ENCODE results near the gene PEX11B.

Gene PEX11B

GRCh38 chr1:145947551-145947950 lies 29.0 kb upstream of the PEX11B start:
- H3K27me3 ChIP-seq (replicated peaks; ENCODE audit: control insufficient read depth, insufficient read depth, low read length): no peaks in the 10 kb centered on the region
- DNase-seq (ENCODE audit: extremely low read depth, insufficient read length): no peak
- H3K36me3 ChIP-seq (ENCODE audit: control insufficient read depth, insufficient read depth, low read length): no peaks in the 10 kb centered on the region; the same call in 1 of the 2 replicates
- TF ChIP-seq CTCF (IDR thresholded peaks at IDR 0.05; ENCODE audit: insufficient read depth, low read length, poor library complexity, severe bottlenecking): no peak
- H3K4me3 ChIP-seq (replicated peaks; ENCODE audit: low read depth, low read length): no peak overlapping the region

GRCh38 chr1:145946477-145946986 lies 28.0 kb upstream of the PEX11B start:
- H3K27me3 ChIP-seq (replicated peaks; ENCODE audit: control insufficient read depth, insufficient read depth, low read length): no peaks in the 10 kb centered on the region
- H3K36me3 ChIP-seq (ENCODE audit: control insufficient read depth, insufficient read depth, low read length): peaks cover 1% of the 10 kb centered on the region
- no peak overlapping the region for H3K4me3 ChIP-seq (replicated peaks; ENCODE audit: low read depth, low read length)
- DNase-seq (ENCODE audit: extremely low read depth, insufficient read length): no peak
- TF ChIP-seq CTCF (IDR thresholded peaks at IDR 0.05; ENCODE audit: insufficient read depth, low read length, poor library complexity, severe bottlenecking): no peak

GRCh38 chr1:145944532-145944931 lies 26.0 kb upstream of the PEX11B start:
- no peak overlapping the region for H3K4me3 ChIP-seq (replicated peaks; ENCODE audit: low read depth, low read length)
- no peak for DNase-seq (ENCODE audit: extremely low read depth, insufficient read length)

GRCh38 chr1:145942871-145943270 lies 24.4 kb upstream of the PEX11B start:
- DNase-seq (ENCODE audit: extremely low read depth, insufficient read length): no peak
- no peak overlapping the region for H3K4me3 ChIP-seq (replicated peaks; ENCODE audit: low read depth, low read length)
- no peaks in the 10 kb centered on the region for H3K27me3 ChIP-seq (replicated peaks; ENCODE audit: control insufficient read depth, insufficient read depth, low read length)
- peaks cover 1% of the 10 kb centered on the region for H3K36me3 ChIP-seq (ENCODE audit: control insufficient read depth, insufficient read depth, low read length)
- no peak for TF ChIP-seq CTCF (IDR thresholded peaks at IDR 0.05; ENCODE audit: insufficient read depth, low read length, poor library complexity, severe bottlenecking)

More at GRCh38 chr1:145944532-145944931, 26.0 kb upstream of the PEX11B start:
- TF ChIP-seq CTCF (IDR thresholded peaks at IDR 0.05; ENCODE audit: insufficient read depth, low read length, poor library complexity, severe bottlenecking): no peak
- Histone ChIP-seq H3K36me3 (ENCODE audit: control insufficient read depth, insufficient read depth, low read length) (peaks cover 1% of the 10 kb centered on the region), H3K27me3 (replicated peaks; ENCODE audit: control insufficient read depth, insufficient read depth, low read length) (no peaks in the 10 kb centered on the region)

GRCh38 chr1:145942405-145942804 lies 23.9 kb upstream of the PEX11B start:
- Histone ChIP-seq H3K27me3 (replicated peaks; ENCODE audit: control insufficient read depth, insufficient read depth, low read length) (no peaks in the 10 kb centered on the region), H3K36me3 (ENCODE audit: control insufficient read depth, insufficient read depth, low read length) (peaks cover 1% of the 10 kb centered on the region), H3K4me3 (replicated peaks; ENCODE audit: low read depth, low read length) (no peak overlapping the region)
- DNase-seq (ENCODE audit: extremely low read depth, insufficient read length): no peak
- TF ChIP-seq CTCF (IDR thresholded peaks at IDR 0.05; ENCODE audit: insufficient read depth, low read length, poor library complexity, severe bottlenecking): no peak

GRCh38 chr1:145937436-145937835 lies 18.9 kb upstream of the PEX11B start:
- TF ChIP-seq CTCF (IDR thresholded peaks at IDR 0.05; ENCODE audit: insufficient read depth, low read length, poor library complexity, severe bottlenecking): no peak
- no peak overlapping the region for H3K4me3 ChIP-seq (replicated peaks; ENCODE audit: low read depth, low read length)
- peaks cover 3% of the 10 kb centered on the region for H3K36me3 ChIP-seq (ENCODE audit: control insufficient read depth, insufficient read depth, low read length)
- H3K27me3 ChIP-seq (replicated peaks; ENCODE audit: control insufficient read depth, insufficient read depth, low read length): no peaks in the 10 kb centered on the region
- DNase-seq (ENCODE audit: extremely low read depth, insufficient read length): no peak

All from GM06990 (cell line).